GM12864 (cell line): ENCODE data around the gene AHCY.
"Not testable (repeated sequence)": the region's sequence is repeated elsewhere in the genome, so short reads cannot be mapped to it uniquely, and the experiment has no call there.

ENCODE experiments used
- DNase-seq: peaks from one replicate; pipeline ENCODE4 v3.0.0-alpha.2; 2011; ENCODE audit warnings: low read depth
- H3K4me3 ChIP-seq: 2 replicates; pipeline ENCODE4 v1.5.1; 2011; ENCODE audit warnings: mild to moderate bottlenecking, low read depth, low read length, control low read depth
- TF ChIP-seq, protein P1 (sequence below): IDR thresholded peaks from 2 replicates; pipeline ENCODE4 v1.5.1; 2011; ENCODE audit warnings: low read depth, mild to moderate bottlenecking, moderate library complexity, low read length, control low read depth, inconsistent platforms; ENCODE audit errors: missing control alignments

AHCY gene

DNA sequence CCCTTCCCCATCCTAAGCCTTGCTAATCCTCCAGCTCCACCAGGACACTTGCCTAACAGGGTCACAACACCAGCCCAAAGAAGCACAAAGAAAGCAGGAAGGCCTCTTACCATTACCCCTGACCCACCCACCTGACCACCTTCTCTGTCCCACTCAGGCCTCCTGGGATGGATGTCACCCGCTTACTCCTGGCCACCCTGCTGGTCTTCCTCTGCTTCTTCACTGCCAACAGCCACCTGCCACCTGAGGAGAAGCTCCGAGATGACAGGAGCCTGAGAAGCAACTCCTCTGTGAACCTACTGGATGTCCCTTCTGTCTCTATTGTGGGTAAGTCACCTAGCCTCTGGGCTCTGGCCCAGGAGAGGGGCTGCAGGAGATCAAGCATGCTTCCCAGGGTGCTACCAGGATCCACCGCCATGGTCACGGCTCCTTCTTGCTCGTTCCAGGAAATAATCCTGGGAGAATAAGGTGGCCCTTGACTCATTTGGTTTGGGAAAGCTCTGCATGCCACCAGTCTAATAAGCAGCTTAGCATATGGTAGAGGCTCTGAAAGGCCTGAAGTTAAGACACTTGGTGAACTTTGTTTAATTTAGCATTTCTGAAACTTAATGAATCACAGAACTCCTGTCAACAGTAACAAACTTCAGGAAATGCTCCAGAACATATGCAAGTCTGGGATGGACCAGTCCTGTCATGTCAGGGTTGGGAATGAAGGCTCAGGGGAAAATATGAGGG, 42.8 kb downstream of the AHCY start:
- TF ChIP-seq, protein P1, sequence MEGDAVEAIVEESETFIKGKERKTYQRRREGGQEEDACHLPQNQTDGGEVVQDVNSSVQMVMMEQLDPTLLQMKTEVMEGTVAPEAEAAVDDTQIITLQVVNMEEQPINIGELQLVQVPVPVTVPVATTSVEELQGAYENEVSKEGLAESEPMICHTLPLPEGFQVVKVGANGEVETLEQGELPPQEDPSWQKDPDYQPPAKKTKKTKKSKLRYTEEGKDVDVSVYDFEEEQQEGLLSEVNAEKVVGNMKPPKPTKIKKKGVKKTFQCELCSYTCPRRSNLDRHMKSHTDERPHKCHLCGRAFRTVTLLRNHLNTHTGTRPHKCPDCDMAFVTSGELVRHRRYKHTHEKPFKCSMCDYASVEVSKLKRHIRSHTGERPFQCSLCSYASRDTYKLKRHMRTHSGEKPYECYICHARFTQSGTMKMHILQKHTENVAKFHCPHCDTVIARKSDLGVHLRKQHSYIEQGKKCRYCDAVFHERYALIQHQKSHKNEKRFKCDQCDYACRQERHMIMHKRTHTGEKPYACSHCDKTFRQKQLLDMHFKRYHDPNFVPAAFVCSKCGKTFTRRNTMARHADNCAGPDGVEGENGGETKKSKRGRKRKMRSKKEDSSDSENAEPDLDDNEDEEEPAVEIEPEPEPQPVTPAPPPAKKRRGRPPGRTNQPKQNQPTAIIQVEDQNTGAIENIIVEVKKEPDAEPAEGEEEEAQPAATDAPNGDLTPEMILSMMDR = no peak
- no peak for DNase-seq
- H3K4me3 ChIP-seq = no peak overlapping the region

DNA sequence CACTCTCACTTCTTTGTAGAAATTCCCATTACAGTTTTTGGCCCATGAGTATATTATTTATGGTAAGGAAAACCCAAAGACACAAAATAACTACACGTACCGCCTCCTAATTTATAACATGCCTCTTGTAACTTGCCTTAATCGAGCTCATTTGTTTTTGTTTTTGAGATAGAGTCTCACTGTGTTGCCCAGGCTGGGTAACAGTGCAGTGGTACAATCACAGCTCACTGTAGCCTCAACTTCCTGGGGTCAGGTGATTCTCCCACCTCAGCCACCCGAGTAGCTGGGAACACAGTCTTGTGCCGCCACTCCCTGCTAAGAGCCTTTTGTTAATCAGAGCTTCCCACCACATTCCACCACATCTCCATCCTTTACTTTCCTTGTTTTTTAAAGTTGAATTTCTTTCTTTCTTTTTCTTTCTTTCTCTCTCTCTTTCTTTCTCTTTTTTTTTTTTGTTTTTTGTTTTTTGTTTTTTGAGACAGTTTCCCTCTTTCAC, 46.5 kb downstream of the AHCY start:
- H3K4me3 ChIP-seq = no peak overlapping the region
- DNase-seq = no peak
- TF ChIP-seq, protein P1 = no peak

- TF ChIP-seq, protein P1 = no peak
- DNase-seq = no peak
- no peak overlapping the region for H3K4me3 ChIP-seq
Observed at GRCh38 chr20:34254979-34255378, 48.2 kb downstream of the AHCY start.

- DNase-seq, H3K4me3 ChIP-seq: not testable (repeated sequence)
Observed at GRCh38 chr20:34252431-34253086, 50.6 kb downstream of the AHCY start.

DNA sequence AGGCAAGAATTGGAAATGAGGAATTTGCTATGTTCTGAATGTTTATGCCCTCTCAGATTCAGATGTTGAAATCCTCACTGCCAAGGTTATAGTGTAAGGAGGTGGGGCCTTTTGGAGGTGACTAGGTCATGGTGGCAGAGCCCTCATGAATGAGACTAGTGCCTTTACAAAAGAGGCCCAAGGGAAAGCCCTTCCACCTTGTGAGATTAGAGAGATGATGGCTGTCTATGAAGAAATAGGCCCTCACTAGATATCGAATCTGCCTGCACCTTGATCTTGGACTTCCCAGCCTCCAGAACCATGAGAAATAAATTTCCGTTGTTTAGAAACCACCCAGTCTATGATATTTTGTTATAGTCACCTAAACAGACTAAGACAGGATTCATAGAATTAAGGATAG, 51.5 kb downstream of the AHCY start:
- no peak for DNase-seq
- H3K4me3 ChIP-seq = no peak overlapping the region
- TF ChIP-seq, protein P1 = no peak

DNA sequence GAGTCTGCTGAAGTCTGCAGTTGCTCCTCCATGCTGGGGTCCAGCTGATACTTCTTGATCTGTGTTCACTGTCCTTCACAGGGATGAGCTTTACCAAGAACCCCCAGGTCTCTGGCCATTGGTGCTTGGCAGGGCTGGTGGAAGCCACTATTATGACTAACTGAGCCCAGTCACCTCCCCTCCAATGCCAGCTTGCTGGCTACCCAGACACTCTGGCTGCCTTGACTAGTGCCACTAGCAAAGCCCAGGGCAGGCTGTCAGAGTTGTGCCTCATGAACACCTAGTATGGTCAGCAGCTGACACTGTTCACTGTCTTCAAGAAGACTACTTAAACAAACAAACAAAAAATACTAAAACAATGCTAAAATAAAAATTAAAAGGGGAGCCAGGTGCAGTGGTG, 53.1 kb downstream of the AHCY start:
- no peak overlapping the region for H3K4me3 ChIP-seq
- TF ChIP-seq, protein P1 = no peak
- DNase-seq = no peak

DNA sequence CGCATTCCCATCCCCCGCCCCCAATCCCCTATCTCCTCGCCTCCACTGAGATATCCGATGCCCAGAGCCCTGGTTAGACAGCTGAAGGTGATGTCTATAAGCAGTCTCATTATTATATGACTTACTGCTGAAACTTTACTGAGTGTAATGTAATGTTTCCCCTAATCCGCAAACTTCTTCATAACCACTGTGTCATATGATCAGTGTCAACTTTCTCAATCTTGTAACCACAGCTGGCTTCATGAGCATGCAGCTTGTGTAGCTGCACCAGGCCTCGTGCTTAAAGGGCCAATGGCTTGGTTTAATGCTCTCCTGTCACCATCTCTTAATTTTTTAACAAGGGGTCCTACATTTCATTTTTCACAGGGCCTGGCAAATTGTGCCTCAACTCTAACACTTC, 53.9 kb downstream of the AHCY start:
- no peak overlapping the region for H3K4me3 ChIP-seq
- no peak for DNase-seq
- TF ChIP-seq, protein P1 = no peak
